HPDE6-E6E7 (cell line): Measurements from ENCODE around the gene NR2F2.

Source experiments
- DNase-seq: peaks from one replicate; pipeline ENCODE4 v3.0.0; 2011; ENCODE audit warnings: missing footprints; ENCODE audit errors: extremely low spot score

The NR2F2 gene

DNA sequence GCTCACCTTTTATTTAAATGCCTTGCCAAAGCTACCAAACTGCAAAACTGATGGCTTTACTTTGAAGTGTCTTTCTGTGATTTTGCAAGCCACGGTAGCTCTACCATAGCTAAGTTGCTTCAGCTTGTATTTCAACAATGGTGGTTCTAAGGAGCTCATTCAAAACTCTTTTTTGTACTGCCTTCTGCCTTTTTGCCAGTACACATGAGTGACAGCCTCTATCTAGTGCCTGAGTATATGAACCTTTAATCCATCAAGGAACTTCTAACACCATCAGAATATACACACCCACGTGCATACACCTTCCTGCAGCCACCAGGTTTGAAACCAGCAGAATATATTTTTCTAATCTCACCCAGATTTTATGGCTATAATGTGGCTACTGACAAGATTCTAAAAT lies 10.4 kb upstream of the NR2F2 start:
- DNase-seq = no peak

DNA sequence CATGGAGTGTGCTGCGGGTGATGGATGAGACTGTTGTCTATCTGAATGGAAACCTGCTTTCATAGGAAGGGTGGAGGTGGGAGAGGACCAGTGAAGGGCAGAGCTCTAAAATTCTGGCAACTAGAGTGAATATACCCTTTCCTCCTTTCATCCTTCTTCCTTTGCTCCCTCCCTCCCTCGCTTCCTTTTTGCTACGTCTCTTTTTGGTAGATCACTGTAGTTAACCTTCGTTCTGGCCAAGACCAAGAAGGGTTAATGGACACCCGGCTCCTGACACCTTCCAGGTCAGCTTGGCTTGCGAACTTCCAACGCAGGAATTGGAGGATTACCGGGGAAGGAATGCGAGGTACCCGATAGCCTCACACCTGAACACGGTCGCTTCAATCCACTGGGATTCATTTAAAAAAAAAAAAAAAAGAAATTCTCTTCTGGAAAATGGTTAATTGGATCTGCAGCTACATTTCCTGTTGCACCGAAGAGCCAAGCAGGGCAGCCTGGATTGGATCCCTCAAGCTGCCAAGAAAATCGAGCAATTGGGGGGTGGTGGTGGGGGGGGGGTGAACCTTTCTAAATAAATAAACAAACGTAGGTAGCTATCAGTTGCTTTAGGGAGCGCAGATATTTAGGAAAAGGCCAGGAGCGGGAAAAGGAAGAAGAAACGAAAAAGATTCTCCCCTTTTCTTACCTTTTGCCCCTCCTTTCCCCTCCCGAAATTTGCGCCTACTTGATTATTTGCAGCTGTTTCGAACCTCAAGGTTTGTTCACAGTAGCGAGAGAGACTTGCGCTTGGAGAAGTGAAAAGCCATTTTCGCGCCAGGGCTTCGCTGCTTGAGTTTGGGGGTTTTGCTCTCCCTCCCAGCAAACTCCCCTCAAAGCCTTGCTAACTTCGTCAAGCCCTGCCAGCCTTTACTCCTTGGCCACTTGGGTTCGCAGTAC lies 9.5 kb upstream of the NR2F2 start:
- DNase-seq = no peak

DNA sequence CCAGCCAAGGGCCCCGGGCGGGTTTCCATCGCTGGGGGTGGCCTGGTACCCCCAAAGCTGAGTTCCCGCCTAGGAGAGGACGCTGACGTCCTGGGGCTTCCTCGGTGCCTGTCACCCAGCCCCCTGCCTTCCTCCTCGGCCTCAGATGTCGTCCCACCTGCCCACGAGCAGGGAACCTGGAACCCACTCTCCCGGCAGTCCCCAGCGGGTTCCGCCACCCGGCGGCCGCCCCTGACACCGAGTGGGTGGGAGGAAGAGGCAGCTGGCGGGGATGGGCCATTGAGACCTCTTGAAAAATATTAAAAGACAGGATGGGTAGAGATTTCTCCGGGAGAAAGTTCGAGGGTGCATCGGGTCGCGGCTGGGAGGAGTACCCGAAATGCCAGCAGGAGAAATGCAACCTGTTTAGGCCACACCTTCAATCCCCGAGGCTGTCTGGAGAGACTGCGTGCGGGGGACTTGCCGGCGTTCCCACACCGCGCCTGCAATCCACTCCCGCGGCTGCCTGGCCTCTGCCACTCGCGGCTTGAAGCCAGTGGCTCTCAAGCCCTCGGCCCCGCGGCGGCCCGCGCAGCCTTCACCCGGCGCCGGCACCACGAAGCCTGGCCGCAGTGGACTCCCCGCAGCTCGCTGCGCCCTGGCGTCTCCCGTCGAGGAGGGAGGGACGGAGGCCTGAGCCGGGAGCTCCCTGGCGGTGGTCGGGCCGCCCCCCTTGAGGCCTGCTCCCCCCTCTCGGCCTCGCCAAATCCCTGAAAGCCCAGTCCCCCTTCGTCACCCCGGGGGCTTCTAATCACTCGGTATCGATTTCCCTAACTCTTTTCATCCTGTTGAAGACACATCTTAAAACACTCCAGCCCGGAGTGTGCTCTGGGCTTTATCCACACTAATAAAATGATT lies 8.6 kb upstream of the NR2F2 start:
- no peak for DNase-seq

DNA sequence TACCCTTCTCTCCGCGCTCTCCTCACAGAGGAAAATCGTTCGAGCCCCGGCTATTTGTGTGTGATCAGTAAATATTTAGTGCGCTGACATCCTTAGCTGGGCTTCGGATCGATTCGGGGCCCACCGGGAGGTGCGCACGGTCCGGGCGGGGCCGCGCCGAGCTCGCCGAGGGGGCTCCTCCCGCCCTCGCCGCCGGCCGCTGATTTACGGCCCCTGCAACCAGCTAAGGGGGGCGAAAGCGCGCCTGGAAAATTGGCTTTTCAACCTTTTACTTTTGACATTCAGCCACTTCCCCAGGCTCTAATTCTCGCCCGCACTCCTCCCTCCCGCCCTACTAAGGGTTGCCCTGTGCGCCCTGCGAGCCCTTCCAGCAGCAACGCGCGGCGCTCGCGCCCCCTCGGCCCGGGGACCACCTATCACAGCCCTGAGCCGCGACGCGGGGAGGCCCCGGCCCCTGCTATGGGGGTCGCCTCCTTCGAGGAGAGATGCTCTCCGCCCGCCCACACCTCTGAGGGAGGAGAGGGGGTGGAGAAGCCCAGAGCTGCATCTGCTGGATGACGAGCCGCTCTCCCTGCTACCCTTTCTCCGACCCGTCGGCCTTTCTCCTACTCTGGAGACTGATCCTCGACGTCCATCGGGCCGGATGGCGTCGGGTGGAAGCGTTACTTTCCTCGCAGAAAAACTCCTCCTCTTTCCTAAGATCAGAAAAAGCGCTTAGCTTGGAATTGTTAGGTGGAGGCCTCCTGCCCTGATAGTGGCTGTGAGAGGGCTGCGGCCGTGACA lies 7.8 kb upstream of the NR2F2 start:
- no peak for DNase-seq

DNA sequence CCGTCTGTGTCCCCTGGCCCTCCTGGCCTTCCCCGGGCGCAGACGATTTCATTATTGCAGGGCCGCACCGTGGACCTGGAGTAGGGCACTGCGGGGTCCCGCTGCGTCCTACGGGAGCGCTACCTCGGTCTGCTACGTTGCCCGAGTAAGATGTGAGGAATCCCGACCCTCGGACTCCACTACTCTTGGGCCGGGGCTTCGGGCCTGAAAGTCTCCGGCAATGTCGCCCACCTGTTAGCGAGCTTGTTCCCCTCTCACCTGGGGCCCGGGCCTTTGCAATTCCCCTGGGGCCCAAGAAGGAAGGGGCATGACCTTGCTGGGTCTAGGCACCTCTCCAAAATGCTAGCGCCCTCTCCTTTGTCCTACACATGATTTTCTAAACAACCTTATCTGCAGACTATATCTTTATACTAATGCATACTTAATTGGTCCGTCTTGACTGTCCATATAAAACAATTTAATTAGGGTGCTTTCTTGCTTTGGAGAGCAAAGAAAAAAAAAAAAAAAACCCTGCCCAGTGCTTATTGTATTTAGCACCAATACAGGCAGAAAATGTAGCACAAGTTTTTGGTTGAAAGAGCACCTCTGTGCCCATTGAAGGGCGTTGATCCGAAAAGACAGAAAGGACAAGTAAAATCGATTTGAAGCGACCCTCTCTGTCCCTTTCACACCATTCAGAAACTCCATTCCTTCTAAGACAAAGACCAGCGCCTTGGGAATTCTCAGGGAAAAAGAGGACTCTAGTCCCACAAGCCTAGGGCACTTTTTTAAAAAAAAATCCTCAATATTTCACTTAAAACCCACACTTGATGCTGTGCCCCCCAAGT lies 7.0 kb upstream of the NR2F2 start:
- DNase-seq = no peak

DNA sequence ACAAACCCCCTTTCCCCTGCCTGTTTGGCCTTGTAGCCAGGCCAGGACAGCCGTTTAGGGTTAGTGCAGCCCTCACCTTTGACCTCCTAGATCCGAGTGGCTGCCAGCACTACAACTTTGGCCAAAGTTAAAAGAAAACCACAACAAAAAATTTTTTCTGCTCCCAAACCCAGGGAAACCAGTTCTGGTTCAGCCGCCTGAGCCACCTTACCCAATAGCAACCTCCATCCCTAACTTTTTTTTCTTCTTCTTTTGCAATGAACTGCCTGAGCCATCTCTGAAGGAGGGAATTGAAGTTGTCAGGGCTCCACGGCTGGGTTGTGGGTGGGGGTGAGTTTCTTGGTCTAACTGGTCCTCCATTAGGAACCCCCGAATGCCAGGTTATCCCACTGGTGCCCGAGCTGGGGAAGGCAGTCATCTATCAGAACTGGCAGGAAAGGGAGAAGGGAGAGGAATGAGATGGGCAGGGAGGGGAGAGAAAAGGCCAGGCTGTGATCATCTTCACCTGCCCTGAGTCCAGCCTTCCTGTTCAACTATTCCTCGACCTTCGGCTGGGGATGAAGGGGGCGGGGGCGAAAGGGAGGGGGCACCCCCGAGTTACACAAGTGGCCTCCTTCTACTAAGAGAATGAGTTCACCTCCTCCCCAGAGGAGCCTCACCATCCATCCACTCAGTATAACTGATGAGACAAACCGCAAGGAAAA lies 6.2 kb upstream of the NR2F2 start:
- no peak for DNase-seq

DNA sequence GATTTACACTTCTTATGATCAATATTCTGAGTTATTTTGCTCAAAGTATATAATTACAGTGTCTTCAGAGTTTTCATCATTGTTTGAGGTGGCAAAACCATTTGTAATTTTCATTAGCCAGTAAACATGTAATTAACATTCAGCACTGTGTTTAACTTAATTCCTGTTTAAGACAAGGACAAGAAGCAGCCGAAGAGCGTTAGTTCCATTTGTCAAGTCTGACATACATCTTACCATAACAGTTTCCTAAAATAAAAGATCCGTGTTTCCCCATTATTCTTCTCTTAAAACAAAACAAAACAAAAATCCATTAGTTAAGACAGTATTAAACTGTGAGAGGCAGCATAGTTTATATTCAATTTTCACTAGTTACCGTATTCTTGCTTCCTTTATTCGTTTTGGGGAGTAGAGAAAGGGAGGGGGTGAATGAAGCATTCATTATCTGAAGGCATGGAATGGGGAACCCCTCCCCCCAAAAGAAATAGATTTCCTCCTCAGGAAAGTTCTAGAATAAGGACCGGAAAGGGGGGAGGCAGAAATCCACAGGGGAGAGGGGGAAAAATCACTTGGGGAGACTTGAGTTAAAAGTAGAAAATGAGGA lies 5.5 kb upstream of the NR2F2 start:
- DNase-seq = no peak

DNA sequence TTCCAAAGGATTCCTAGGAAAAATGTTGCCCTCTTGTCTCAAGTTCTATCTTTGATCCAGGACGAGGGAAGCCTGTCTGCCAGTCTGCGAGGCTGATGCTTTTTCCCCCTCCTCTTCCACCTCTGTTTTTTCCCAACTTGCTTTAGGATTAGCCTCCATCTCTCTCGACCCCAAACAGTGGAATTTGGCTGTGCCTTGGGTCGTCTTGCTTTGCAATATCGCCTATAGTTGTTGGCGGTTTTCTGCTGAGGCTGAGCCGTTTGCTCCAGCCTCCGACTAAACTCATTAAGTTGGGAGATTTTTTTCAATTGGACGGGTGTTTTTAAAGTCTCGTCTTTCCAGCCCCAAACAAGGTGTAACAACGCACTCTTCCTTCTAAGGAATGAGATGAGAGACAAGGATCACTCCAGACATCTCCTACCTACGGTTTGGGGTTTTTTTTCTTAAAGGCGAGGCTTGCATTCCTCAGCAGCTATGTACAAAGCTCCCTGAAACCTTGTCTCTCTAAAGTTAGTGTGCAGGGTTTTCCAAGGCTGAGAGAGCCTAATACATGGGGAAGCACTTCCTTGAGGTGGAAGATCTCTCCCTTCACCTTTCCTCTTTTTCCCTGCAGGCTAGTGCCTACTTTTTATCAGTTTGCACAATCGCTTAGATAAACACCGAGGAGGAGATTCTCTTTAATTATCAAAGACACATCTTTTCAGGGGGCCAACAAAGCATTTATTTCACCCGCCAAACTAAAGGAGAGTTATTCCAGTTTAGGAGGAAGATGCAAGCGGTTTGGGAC lies 4.8 kb upstream of the NR2F2 start:
- no peak for DNase-seq

DNA sequence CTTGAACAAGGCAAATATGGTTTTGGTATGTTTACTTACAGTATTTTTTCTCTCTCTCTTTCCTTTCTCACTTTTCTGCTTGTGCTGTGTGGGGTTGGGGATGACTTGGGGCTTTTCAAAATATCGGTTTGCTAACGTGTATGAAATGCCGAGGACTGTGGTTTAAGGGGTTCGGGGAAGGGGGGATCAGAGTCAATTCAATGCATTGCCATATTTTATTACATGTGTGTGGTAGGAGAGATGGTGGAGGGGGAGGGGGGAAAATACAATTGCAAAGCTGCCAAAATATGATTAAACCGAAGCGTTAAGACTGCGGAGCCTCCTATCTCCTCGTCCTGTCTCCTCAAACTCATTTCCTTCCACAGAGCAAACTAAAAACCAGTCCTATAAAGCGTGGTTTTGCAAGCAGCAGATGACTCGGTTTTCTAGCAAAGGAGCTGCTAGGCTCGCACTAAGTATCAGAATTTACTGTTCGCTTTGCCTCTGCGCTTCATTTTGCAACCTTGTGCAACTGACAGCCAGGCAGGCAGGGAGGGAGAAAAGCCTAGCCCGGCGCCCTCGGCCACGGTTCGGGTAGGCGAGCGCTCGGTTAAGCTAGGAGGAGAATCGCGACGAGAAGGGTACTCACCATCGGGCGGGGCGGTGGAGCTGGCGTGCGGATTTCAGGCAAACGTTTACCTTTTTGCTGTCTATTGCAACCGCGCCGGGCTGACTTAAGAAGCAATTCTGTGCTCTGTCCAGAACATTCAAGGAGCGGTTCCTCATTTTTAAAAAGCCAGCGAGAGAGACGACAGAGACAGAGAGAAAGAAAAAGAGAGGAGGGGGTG lies 4.0 kb upstream of the NR2F2 start:
- DNase-seq = no peak

DNA sequence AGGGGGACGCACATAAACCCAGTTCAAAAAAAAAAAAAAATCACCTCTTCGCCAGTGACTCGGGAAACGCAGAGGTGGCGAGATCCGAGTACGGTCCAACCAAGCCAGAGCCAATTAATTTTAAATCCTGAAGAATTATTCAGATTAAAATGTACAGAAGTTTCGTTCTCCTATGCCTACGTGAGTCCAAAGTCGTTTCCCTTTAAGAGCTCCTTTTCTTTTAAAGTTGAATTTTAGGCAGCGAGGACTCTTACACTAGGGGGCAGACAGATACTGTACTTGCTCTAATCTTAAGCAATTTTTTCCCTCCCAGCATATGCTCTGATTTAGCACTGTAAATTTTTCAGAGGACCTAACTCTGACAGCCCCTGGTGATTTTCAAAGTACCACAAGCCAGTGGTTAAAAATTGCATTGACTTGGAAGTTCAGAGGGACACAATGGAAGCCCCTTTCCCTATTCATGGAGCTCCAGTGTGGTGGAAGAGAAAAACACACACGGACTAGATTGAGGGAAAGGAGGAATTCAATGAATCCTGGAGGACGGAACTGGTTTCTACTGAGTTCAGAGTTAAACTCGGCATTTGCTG lies 3.3 kb upstream of the NR2F2 start:
- no peak for DNase-seq

DNA sequence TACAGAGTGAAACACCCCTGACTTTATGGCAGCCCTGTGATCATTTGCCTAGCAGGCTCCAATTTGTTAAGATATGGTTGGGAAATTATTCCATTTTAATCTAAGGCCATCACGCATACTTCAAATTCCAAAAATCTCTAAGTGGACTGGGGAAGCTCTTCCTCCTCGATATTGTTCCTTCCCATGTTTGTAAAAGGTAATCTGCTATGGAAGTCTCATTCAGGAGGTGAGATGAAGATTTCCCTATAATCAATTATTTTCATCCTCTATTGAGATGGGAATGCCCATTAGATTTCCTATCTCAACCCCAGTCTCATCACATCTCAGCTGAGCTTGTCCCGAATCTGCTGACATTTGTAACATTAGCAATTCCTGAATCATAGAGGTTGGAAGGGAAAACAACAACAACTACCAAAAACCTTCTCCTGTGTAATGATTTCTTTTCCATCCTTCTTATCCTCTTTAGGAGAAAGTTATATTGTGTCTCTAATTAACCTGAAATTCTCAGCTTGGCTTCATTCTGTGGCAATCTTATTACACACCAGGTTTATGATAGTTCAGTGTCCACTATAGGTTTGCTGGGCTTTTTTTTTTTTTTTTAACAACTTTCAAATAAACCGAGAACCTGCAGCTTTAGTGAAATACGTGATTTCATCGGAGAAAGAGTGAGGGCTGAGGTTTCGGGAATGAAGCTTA lies 2.2 kb upstream of the NR2F2 start:
- no peak for DNase-seq

DNA sequence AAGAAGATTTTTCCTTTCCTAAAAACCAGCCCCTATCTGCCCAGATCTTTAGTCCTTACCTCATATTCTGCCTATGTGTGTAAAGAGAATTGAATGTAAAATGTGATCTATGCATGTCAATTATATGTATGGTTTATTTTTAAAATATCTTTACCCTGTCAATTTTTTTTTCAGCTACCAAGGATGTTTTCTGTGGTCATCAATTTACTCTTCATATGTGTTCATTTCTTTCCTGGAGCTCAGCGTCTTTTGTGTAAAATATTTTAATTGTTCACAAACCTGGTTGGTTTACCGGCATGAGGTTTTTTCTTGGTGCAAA lies 1.7 kb upstream of the NR2F2 start:
- DNase-seq = no peak

DNA sequence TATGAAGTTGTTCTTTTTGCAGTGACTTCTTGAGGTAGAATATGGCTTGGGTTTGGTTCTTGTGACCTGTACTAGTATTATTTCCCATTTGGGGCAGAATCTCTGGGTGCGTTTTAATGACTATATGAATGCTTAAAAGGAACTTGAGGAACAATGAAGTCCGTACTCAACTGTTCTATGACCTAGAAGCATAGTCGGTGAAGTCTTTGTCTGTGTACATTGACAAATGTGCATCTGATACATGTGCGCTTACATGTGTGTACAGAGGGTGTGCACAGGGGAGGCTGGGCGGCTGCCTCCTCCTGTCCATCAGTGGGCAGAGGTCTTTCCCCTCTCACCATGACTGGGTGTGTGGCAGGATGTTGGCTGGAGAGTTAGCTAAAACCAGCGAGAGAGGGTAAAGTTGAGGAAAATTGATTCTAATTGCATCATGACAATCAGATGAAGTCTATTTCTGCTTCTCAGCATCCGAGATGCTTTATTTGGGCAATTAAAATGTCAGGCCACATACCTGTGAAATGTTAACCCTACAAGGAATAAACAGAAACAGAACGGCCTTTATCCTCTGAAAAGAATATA lies 1.0 kb upstream of the NR2F2 start:
- DNase-seq = no peak

DNA sequence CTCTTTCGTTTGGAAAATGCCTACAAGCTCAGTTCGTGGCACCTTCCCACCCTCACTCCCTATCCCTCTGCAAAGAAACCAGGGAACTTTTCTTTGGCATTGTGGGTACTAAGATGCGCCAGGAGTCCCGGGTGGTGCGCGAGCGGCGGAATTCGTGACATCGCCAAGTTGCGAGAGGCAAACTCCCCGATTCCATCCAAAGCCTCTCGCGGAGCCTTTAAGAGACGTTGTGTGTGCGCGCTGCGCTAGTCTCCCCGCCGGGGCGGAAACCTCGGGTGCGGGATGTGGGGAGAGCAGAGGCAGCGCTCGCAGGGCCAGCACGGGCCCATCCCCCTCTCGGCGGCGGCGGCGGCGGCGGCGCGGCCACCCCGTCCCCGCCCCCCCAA lies 443 bp upstream of the NR2F2 start:
- DNase-seq = no peak

DNA sequence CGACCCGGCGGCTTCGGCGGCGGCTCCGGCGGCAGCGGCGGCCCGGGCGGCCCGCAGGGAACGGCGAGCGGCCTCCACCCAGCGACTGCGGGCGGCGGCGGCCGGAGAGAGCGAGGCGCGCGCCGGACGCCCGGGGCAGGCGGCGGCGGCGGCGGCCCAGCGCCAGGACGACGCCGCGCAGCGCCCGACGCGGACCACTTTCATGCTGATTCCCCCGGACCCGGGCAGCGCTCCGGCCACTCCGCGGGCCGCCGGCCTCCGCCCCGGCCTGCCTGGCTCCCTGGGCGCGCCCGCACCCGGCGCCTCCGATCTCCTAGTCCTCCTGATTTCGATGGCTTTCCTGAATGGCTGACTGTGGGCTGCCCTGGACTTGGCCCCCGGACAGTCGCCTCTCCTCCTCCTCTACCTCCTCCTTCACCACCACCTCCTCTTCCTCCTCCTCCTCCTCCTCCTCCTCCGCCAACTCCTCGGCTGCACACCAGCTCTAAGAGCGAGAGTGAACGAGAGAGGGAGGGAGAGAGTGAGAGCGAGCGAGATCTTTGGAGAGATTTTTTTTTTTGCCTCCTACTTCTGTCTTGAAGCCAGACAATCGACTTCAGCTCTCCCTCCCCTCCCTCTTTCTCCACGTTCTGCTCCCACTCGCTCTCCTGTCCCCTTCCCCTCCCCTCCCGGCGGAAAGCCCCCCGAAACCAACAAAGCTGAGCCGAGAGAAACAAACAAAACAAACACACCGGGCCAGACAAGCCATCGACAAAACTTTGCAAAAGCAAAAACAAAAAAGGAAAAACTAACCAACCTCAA lies 844 bp downstream of the NR2F2 start:
- no peak for DNase-seq

DNA sequence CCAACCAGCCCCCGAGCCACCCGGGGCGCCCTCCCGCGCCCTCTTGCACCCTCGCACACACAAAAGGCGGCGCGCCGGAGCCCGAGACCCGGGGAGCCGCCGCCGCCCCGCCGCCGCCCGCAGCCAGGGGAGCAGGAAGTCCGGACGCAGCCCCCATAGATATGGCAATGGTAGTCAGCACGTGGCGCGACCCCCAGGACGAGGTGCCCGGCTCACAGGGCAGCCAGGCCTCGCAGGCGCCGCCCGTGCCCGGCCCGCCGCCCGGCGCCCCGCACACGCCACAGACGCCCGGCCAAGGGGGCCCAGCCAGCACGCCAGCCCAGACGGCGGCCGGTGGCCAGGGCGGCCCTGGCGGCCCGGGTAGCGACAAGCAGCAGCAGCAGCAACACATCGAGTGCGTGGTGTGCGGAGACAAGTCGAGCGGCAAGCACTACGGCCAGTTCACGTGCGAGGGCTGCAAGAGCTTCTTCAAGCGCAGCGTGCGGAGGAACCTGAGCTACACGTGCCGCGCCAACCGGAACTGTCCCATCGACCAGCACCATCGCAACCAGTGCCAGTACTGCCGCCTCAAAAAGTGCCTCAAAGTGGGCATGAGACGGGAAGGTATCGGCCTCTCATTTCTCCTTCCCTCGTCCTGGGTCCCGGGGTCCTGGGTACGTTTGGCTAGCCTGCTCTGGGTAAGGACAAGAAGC lies 1.6 kb downstream of the NR2F2 start:
- no peak for DNase-seq
